ENCODE measurements around the gene E2F8.
A peak's percentile ranks its signal among the peaks of the same experiment; 100 is the strongest.

The E2F8 gene

DNA sequence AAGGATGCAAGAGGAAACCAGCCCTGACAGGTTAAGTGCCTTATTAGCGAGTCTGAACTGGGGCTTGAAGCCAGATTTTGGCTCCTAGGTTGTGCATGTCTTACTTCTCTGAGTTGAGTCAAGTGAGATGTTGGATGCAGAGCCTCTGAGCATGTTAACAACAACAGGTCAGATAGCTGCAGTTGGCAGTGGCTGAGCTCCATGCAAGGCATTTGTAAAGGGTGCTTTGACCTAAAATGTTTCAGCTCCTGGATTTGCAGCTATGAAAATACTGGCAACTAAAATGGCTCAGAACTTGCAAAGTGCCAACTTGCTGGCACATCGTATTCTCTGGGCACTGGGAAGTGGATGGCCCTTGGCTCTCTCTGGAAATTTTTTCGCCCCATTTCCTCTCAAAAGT is 22.5 kb downstream of the E2F8 start:
- DNase-seq = no peak

- no peak for DNase-seq
Observed at GRCh38 chr11:19216709-19217374, 23.9 kb downstream of the E2F8 start.

- DNase-seq = no peak
Observed at GRCh38 chr11:19216021-19216420, 24.7 kb downstream of the E2F8 start.

DNA sequence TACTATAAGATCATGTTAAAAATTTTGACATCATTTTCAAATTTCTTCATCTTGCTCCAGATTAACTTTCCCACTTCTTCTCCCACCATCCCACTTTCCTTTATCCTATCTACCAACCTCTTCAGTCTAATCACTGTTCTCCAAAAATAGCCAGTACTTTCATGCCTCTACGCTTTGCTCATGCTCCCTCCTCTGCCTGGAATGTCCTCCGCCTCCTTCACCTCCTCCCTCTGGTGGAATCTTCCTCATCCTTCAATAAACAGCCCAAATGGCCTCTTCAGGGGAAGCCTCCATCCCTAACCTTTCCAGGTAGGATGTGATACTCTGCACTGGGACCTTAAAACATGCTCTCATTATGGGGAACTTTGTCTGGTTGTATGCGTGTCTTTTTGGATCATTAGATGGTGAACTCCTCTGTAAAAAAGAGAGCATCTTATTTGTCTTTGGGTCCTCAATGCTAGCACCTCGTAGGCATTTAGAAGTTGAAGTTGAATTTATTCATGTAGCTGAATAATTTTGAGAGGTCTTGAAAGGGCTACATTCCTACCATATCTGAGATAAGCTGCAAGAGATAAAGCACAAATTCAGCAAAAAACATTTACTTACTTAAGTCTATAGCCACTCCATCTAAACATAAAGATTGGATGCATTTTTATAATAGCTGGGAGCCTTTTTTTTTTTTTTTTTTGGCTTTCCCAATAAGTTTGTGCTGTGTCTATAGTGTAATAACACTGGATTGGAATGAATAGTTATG is 31.0 kb downstream of the E2F8 start:
- DNase-seq = no peak

DNA sequence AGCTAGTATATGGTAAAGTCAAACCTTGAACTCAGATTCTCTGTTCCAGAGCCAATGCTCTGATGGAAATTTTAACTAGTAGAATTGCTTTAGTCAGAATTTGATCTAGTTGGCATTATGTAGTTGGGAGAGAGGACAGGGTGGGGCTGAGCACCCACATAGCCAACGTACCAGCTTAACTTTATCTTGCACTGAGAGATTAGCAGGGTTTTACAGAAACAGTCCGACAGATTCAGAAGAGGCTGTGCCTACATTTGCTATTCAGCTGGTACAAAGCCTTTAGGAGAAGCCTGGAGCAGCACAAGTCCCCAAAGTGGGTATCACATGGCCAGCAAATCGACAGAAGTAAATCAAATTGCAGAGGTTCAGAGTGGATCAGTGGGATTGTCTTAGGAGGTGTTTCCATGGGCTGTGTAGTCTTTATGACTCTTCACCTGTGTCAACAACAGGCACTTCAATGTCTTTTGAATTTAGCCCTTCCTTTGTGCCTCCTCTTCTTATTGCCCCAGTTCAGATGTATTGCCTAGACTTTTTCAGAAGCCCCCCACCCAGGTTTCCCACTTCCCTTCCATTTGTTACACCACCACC is 31.7 kb downstream of the E2F8 start:
- DNase-seq = peak; percentile 48

DNA sequence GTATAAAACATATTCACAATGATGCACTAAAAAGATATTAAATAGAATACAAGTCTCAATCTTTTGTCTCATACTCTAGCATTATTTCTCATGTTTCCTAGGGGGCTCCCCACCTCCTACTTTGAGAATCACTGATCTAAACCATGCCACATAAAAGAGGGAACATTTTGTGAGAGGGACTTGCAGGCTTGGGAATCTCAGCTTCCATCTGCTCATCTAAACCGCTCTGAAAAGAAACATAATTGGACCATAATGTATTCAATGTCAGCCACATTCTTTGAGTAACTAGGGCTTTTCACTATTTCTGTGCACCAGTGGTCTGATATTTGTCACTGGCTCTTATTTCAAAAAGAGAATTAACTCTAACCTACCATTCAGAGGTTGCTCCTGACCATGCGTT is 32.6 kb downstream of the E2F8 start:
- no peak for DNase-seq

GRCh38 chr11:19204836-19205235 is 35.9 kb downstream of the E2F8 start:
- DNase-seq = no peak

GRCh38 chr11:19201737-19202605 is 38.8 kb downstream of the E2F8 start, which contains the start of gene CSRP3:
TSS of gene CSRP3 (minus strand) at chr11:19201983. CDS start at chr11:19192448, 9,535 bp downstream.
- peak; percentile 17 for DNase-seq

DNA sequence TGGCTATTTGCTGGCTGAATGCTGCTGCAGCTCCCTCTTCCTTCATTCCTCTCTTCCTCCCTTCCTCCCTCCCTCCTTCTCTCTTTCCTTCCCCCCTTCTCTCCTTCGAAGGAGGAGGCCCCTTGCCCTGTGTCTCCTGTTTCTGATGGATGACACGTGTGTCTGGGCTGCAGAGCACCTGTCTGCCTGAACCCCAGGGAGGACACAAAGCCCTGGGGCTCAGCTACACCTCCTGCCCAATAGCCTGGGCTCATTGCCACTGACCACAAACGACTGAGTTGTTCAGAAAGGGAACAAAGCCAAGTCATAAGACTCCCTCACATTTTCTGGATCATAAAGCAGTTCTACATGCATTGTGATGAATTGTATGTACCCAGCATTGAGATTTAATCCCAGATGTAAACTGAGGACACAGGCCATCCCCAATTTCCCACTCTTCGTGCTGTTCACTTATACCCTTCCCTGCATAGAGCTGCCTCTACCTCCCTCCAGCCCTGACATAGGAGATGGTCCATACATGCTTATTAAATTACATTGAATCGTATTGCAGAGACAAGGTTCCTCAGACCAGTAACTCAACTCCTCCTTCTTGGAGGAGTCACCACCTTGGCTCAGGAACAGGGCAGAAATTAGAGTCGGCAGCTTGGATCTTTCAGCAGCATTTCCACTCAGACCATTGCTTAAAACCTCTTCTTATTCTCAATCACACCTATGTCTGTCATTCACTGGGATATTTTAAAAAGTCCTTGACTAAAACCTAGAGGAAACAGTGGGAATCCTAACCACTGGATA is 40.1 kb downstream of the E2F8 start:
- peak; percentile 92 for DNase-seq

- peak; percentile 74 for DNase-seq
Observed at GRCh38 chr11:19199771-19200170, 41.0 kb downstream of the E2F8 start.

DNA sequence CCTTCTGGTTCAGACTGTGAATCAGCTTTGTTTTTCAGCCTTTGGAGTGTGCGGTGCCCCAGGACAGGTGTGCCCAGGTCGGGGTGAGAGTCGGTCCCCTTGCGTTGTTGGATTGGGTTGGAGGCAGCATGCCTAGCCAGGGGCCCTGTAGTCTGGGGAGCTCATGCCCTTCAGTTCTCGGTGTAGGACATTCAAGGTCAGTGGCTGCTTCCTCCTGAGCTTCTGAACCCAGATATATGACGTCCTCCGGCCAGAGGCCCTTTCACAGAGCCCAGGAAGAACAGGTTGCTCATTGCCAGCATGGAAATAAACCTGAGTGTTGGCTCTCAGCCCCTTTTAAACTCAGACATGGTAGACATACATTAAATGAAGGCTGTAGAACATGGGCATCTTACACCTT is 41.7 kb downstream of the E2F8 start:
- no peak for DNase-seq

DNA sequence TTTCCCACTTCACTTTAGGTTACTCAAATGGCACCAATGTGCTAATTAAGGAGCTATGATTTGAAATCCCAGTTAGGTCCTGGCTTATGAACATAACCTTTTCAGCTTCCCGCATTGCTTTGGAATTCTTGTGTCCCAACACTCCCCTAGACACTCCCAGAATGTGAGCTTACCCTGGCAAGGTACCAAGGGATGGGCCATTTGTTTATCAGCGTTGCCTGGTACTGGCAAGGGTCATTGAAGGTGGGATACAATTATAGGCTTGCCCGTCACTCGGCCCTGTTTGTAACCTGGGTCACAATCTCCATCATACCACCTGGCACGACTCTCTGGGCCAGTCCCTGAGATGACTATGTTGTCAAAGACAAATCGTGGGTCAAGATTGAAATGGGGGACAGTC is 44.3 kb downstream of the E2F8 start:
- no peak for DNase-seq

GRCh38 chr11:19194620-19195308 is 46.0 kb downstream of the E2F8 start:
- no peak for DNase-seq

- DNase-seq = no peak
Observed at GRCh38 chr11:19193916-19194315, 46.8 kb downstream of the E2F8 start.

GRCh38 chr11:19191530-19192169 is 49.1 kb downstream of the E2F8 start:
- DNase-seq = no peak

DNA sequence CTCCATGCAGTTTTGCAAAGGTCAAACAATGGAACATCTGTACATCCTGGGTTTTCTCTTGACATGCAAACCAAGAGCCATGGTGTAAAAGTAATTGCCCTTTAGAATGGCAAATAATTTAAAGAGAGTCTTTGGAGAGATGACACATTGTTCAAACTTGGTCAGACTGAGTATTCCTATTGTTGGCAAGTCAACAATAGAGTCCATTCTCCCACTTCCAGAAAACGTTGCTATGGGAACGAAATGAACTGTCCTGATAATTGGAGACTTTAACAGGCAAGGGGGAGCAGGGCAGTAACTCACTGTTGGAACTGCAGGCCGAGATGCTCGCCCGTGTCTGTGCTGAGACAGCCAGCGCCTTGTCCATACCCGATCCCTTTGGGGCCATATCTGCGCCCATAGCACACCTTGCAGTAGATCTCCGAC is 52.9 kb downstream of the E2F8 start:
- DNase-seq = no peak

- no peak for DNase-seq
Observed at GRCh38 chr11:19187114-19187832, 53.5 kb downstream of the E2F8 start.

- no peak for DNase-seq
Observed at GRCh38 chr11:19185516-19186052, 55.2 kb downstream of the E2F8 start.

- no peak for DNase-seq
Observed at GRCh38 chr11:19185036-19185435, 55.7 kb downstream of the E2F8 start.

DNA sequence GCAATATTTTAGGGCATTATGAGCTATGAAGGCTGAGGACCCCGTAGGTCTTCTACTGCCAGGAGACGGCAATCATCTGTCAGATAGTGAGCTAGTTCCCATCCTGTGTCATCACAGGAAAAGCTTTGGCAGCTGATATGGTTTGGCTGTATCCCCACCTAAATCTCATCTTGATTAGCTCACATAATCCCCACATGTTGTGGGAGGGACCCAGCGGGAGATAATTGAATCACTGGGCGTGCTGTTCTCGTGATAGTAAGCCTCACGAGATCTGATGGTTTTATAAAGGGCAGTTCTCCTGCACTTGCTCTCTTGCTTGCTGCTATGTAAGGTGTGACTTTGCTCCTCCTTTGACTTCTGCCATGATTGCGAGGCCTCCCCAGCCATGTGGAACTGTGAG is 57.1 kb downstream of the E2F8 start:
- peak; percentile 35 for DNase-seq

Data from hematopoietic multipotent progenitor cell treated with erythropoietin and hydrocortisone succinate and interleukin-3 and kit ligand, for 6 days (in vitro differentiated cells).